HepG2 (cell line): Measurements from ENCODE around the gene TBCD. TPM values are rescaled to one million over a fixed set of nuclear protein-coding genes. Genes with fewer than 3 reads are reported as not detected.

Experiments used
- FOXC1 ChIP-seq: sonication (generic); formaldehyde crosslinking; IDR thresholded peaks from 2 replicates; pipeline ENCODE4 v1.8.0; 2022; ENCODE audit warnings: mild to moderate bottlenecking, missing genetic modification reagents, borderline replicate concordance
- SOX13 ChIP-seq, 3 experiments: fragments of 450-650 bp in 1 of 3; sonication (generic) in 1 of 3; formaldehyde crosslinking in 1 of 3; IDR thresholded peaks in 2 of 3; conservative IDR thresholded peaks in 1 of 3; 2 replicates each; pipeline versions ENCODE4 v1.5.0 to v1.6.1; 2016 to 2020; ENCODE audit warnings: antibody characterized with exemption in 1 of 3, mild to moderate bottlenecking in 1 of 3, missing compliant biosample characterization in 1 of 3, missing genetic modification reagents in 1 of 3, moderate library complexity in 1 of 3
- TGIF2 ChIP-seq: IDR thresholded peaks from 2 replicates; pipeline ENCODE4 v1.6.1; 2016; ENCODE audit warnings: control low read depth, missing compliant biosample characterization
- ZBTB38 ChIP-seq: sonication (generic); formaldehyde crosslinking; IDR thresholded peaks from 2 replicates; pipeline ENCODE4 v1.5.1; 2020; ENCODE audit warnings: mild to moderate bottlenecking, missing genetic modification reagents
- ZBTB8A ChIP-seq: sonication (generic); formaldehyde crosslinking; IDR thresholded peaks from 2 replicates; pipeline ENCODE4 v1.4.0; 2020; ENCODE audit warnings: mild to moderate bottlenecking, low read depth, missing genetic modification reagents, borderline replicate concordance
- ZFP82 ChIP-seq: sonication (generic); formaldehyde crosslinking; IDR thresholded peaks from 2 replicates; pipeline ENCODE4 v1.5.1; 2020; ENCODE audit warnings: mild to moderate bottlenecking, missing genetic modification reagents, borderline replicate concordance
- ZNF136 ChIP-seq: sonication (generic); formaldehyde crosslinking; IDR thresholded peaks from 2 replicates; pipeline ENCODE4 v1.8.1; 2022; ENCODE audit warnings: low read depth, mild to moderate bottlenecking, moderate library complexity, missing genetic modification reagents
- ZNF567 ChIP-seq: sonication (generic); formaldehyde crosslinking; IDR thresholded peaks from 2 replicates; pipeline ENCODE4 v1.8.1; 2023; ENCODE audit warnings: mild to moderate bottlenecking, missing genetic modification reagents, borderline replicate concordance
- ZNF891 ChIP-seq: sonication (generic); formaldehyde crosslinking; IDR thresholded peaks from 2 replicates; pipeline ENCODE4 v1.5.0; 2020; ENCODE audit warnings: mild to moderate bottlenecking, missing genetic modification reagents
- polyA plus RNA-seq, 8 experiments: library from polyadenylated mRNA; depleted of rRNA in 3 of 8; stranded (reverse) in 7 of 8; unstranded in 1 of 8; fragments of >200 nt; fragmentation: Illumina TruSeq in 4 of 8; extraction: Trizol in 4 of 8; gene quantifications; 2 replicates each; pipeline versions ENCODE4 v1.2.1 to v1.2.3, GENCODE V29; 2011 to 2016; ENCODE audit warnings: low read depth in 4 of 8, missing spikeins in 1 of 8, mixed read lengths in 1 of 8; ENCODE audit not compliant: insufficient read depth in 1 of 8
- total RNA-seq, 5 experiments: library from RNA; depleted of rRNA; stranded (reverse); fragments of >200 nt; fragmentation: Illumina TruSeq; extraction: Trizol; gene quantifications; 2 replicates each; pipeline ENCODE4 v1.2.3, GENCODE V29; 2016; ENCODE audit warnings: low read depth in 1 of 5
- TF ChIP-seq, protein P1 (sequence below): sonication (generic); formaldehyde crosslinking; IDR thresholded peaks from 2 replicates; pipeline ENCODE4 v1.5.0; 2020; ENCODE audit warnings: missing genetic modification reagents, mild to moderate bottlenecking, borderline replicate concordance
- TF ChIP-seq, protein P2 (sequence below), 2 experiments: sonication (generic) in 1 of 2; formaldehyde crosslinking in 1 of 2; IDR thresholded peaks; 2 replicates each; pipeline versions ENCODE4 v1.6.1 to v1.9.0; 2014 to 2022; ENCODE audit warnings: antibody characterized with exemption in 1 of 2, borderline replicate concordance in 1 of 2, inconsistent platforms in 1 of 2, low read depth in 1 of 2, missing genetic modification reagents in 1 of 2
- TF ChIP-seq, protein P3 (sequence below): IDR thresholded peaks from 2 replicates; pipeline ENCODE4 v1.6.1; 2018; ENCODE audit warnings: missing genetic modification reagents
- TF ChIP-seq, protein P4 (sequence below): sonication (generic); formaldehyde crosslinking; IDR thresholded peaks from 2 replicates; pipeline ENCODE4 v1.5.1; 2020; ENCODE audit warnings: mild to moderate bottlenecking, missing genetic modification reagents, moderate library complexity

Gene TBCD
- total and polyA plus RNA-seq, 2 of the 13 experiments (the other 11 are each of a cell fraction or from before 2014, with no cell fraction given): 33.9 to 54.8 TPM

DNA sequence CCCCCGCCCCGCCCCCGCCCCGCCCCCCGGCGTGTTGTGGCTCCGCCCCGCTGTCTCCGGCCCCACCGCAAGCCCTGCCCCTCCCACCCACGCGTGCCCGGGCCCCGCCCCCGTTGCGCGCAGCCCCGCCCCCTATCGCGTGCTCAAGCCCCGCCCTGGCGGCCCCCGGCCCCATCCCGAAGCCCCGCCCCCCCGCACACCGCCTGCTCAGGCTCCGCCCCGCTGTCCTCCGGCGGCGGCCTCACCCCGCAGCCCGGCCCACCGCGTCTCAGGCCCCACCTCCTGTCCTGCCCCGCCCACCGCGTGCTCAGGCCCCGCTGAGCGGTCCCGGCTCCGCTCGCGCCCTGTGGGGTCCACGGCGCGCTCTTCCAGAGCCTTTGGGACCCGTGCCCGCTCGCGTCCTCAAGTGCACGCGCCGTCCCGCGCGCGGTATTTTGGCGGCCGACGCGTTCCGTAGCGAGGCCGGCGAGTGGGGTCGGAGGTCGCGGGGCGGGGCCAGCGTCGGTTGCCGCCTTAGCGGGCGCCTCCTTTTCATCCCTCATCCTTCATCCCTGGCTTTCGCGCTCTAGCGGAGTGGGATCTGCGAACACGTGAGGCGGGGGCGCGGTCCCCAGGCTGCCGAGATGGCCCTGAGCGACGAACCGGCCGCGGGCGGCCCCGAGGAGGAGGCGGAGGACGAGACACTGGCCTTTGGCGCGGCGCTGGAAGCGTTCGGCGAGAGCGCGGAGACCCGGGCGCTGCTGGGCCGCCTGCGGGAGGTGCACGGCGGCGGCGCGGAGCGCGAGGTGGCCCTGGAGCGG, at the start of gene TBCD (continued):
- TF ChIP-seq ZBTB38 (peak; percentile 94), ZBTB8A (no peak), ZNF567 (CRISPR knock-in tag) (peak; percentile 86; the same call in 1 of the 2 replicates), ZNF136 (CRISPR knock-in tag) (no peak), ZNF891 (CRISPR knock-in tag) (peak; percentile 92), TGIF2 (peak; percentile 84), ZFP82 (peak; percentile 98; the same call in 1 of the 2 replicates), FOXC1 (CRISPR knock-in tag) (peak; percentile 94), SOX13 (IDR thresholded peaks at IDR 0.05) (no peak), SOX13 (CRISPR knock-in tag; conservative IDR thresholded peaks at IDR 0.05 in 1 of 2, IDR thresholded peaks at IDR 0.05 in 1 of 2) (peak in 1 of 2 experiments; percentile 59; a peak in 2 of 4 replicates)
- TF ChIP-seq, protein P1, sequence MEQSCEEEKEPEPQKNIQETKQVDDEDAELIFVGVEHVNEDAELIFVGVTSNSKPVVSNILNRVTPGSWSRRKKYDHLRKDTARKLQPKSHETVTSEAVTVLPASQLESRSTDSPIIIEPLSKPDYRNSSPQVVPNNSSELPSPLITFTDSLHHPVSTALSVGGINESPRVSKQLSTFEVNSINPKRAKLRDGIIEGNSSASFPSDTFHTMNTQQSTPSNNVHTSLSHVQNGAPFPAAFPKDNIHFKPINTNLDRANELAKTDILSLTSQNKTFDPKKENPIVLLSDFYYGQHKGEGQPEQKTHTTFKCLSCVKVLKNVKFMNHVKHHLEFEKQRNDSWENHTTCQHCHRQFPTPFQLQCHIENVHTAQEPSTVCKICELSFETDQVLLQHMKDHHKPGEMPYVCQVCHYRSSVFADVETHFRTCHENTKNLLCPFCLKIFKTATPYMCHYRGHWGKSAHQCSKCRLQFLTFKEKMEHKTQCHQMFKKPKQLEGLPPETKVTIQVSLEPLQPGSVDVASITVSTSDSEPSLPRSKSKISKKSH: peak; percentile 86; the same call in 1 of the 2 replicates
- TF ChIP-seq, protein P2, sequence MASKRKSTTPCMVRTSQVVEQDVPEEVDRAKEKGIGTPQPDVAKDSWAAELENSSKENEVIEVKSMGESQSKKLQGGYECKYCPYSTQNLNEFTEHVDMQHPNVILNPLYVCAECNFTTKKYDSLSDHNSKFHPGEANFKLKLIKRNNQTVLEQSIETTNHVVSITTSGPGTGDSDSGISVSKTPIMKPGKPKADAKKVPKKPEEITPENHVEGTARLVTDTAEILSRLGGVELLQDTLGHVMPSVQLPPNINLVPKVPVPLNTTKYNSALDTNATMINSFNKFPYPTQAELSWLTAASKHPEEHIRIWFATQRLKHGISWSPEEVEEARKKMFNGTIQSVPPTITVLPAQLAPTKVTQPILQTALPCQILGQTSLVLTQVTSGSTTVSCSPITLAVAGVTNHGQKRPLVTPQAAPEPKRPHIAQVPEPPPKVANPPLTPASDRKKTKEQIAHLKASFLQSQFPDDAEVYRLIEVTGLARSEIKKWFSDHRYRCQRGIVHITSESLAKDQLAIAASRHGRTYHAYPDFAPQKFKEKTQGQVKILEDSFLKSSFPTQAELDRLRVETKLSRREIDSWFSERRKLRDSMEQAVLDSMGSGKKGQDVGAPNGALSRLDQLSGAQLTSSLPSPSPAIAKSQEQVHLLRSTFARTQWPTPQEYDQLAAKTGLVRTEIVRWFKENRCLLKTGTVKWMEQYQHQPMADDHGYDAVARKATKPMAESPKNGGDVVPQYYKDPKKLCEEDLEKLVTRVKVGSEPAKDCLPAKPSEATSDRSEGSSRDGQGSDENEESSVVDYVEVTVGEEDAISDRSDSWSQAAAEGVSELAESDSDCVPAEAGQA (IDR thresholded peaks at IDR 0.05; ENCODE audit: low read depth): peak; percentile 53; the same call in 1 of the 2 replicates
- TF ChIP-seq, protein P2 (CRISPR knock-in tag; IDR thresholded peaks at IDR 0.05; ENCODE audit: borderline replicate concordance): 0 out of 2 replicates have a peak, but pooled peaks have one; percentile 10
- TF ChIP-seq, protein P3, sequence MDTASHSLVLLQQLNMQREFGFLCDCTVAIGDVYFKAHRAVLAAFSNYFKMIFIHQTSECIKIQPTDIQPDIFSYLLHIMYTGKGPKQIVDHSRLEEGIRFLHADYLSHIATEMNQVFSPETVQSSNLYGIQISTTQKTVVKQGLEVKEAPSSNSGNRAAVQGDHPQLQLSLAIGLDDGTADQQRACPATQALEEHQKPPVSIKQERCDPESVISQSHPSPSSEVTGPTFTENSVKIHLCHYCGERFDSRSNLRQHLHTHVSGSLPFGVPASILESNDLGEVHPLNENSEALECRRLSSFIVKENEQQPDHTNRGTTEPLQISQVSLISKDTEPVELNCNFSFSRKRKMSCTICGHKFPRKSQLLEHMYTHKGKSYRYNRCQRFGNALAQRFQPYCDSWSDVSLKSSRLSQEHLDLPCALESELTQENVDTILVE (CRISPR knock-in tag): peak; percentile 91
- TF ChIP-seq, protein P4, sequence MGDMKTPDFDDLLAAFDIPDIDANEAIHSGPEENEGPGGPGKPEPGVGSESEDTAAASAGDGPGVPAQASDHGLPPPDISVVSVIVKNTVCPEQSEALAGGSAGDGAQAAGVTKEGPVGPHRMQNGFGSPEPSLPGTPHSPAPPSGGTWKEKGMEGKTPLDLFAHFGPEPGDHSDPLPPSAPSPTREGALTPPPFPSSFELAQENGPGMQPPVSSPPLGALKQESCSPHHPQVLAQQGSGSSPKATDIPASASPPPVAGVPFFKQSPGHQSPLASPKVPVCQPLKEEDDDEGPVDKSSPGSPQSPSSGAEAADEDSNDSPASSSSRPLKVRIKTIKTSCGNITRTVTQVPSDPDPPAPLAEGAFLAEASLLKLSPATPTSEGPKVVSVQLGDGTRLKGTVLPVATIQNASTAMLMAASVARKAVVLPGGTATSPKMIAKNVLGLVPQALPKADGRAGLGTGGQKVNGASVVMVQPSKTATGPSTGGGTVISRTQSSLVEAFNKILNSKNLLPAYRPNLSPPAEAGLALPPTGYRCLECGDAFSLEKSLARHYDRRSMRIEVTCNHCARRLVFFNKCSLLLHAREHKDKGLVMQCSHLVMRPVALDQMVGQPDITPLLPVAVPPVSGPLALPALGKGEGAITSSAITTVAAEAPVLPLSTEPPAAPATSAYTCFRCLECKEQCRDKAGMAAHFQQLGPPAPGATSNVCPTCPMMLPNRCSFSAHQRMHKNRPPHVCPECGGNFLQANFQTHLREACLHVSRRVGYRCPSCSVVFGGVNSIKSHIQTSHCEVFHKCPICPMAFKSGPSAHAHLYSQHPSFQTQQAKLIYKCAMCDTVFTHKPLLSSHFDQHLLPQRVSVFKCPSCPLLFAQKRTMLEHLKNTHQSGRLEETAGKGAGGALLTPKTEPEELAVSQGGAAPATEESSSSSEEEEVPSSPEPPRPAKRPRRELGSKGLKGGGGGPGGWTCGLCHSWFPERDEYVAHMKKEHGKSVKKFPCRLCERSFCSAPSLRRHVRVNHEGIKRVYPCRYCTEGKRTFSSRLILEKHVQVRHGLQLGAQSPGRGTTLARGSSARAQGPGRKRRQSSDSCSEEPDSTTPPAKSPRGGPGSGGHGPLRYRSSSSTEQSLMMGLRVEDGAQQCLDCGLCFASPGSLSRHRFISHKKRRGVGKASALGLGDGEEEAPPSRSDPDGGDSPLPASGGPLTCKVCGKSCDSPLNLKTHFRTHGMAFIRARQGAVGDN (CRISPR knock-in tag): peak; percentile 96
